ENCODE measurements around the gene CCDC88C.

- no peak for TF ChIP-seq CTCF (IDR thresholded peaks at IDR 0.05)
- no peak for TF ChIP-seq POLR2A (IDR thresholded peaks at IDR 0.05)
Measured at GRCh38 chr14:91230397-91231035, 187.1 kb downstream of the CCDC88C start.
